Effector memory CD8-positive, alpha-beta T cell (primary cell): ENCODE results near the gene PRAMEF20.
"Not testable (repeated sequence)": the region's sequence is repeated elsewhere in the genome, so short reads cannot be mapped to it uniquely, and the experiment has no call there.

Experiments
- ATAC-seq: fragments of 150-1000 bp; cut with Tn5 transposase; replicated peaks from 2 replicates; pipeline ENCODE4 v1.10.0; 2021; ENCODE audit warnings: mild to moderate bottlenecking, moderate library complexity
- DNase-seq, 3 experiments: peaks; one replicate each; pipeline ENCODE4 v3.0.0; 2021
- H3K27ac Mint-ChIP-seq, 2 donors: one replicate each; pipeline ENCODE4 v1.8.0; 2022; ENCODE audit warnings: mild to moderate bottlenecking in 2 of 2, mixed read lengths in 2 of 2, moderate library complexity in 2 of 2
- H3K27me3 Mint-ChIP-seq, 2 donors: one replicate each; pipeline ENCODE4 v1.8.0; 2022; ENCODE audit warnings: mixed read lengths in 2 of 2
- H3K36me3 Mint-ChIP-seq: one replicate; pipeline ENCODE4 v1.8.0; 2022; ENCODE audit warnings: mild to moderate bottlenecking, moderate library complexity, mixed read lengths; ENCODE audit not compliant: insufficient read depth
- H3K4me1 Mint-ChIP-seq, 2 donors: one replicate each; pipeline ENCODE4 v1.8.0; 2022; ENCODE audit warnings: low read depth in 2 of 2, mixed read lengths in 2 of 2
- H3K4me3 Mint-ChIP-seq, 2 donors: one replicate each; pipeline ENCODE4 v1.8.0; 2022; ENCODE audit warnings: mild to moderate bottlenecking in 2 of 2, mixed read lengths in 2 of 2, moderate library complexity in 2 of 2
- H3K9me3 Mint-ChIP-seq, 2 donors: one replicate each; pipeline ENCODE4 v1.8.0; 2022; ENCODE audit warnings: mixed read lengths in 2 of 2
- total RNA-seq, 9 experiments: gene quantifications; one replicate each; lab custom pipeline; 2026; lab: John Stamatoyannopoulos, UW

Gene PRAMEF20
- 0 reads per million in 9 experiments for total RNA-seq

GRCh38 chr1:13410150-13410549 is at the start of gene PRAMEF20:
TSS of gene PRAMEF20 (plus strand) at chr1:13410450. CDS start at chr1:13416355, 5,905 bp downstream.
- not testable (repeated sequence) for DNase-seq, H3K27me3 Mint-ChIP-seq, H3K4me1 Mint-ChIP-seq, H3K4me3 Mint-ChIP-seq, H3K36me3 Mint-ChIP-seq, H3K9me3 Mint-ChIP-seq, ATAC-seq, H3K27ac Mint-ChIP-seq

- not testable (repeated sequence) for ATAC-seq, H3K9me3 Mint-ChIP-seq, H3K4me3 Mint-ChIP-seq, H3K27ac Mint-ChIP-seq, H3K4me1 Mint-ChIP-seq, DNase-seq, H3K27me3 Mint-ChIP-seq, H3K36me3 Mint-ChIP-seq
Observed at GRCh38 chr1:13362364-13362763, 47.9 kb upstream of the PRAMEF20 start.

- not testable (repeated sequence) for H3K36me3 Mint-ChIP-seq
Observed at GRCh38 chr1:13364928-13365327, 45.3 kb upstream of the PRAMEF20 start.

GRCh38 chr1:13366536-13366935 is 43.7 kb upstream of the PRAMEF20 start:
- not testable (repeated sequence) for ATAC-seq, H3K4me1 Mint-ChIP-seq

More at GRCh38 chr1:13364928-13365327, 45.3 kb upstream of the PRAMEF20 start:
- ATAC-seq, H3K27ac Mint-ChIP-seq, H3K9me3 Mint-ChIP-seq, H3K4me3 Mint-ChIP-seq, DNase-seq, H3K4me1 Mint-ChIP-seq: not testable (repeated sequence)
- H3K27me3 Mint-ChIP-seq = peaks cover 6 to 11% of the 10 kb centered on the region in 2 donors

GRCh38 chr1:13368544-13368943 is 41.7 kb upstream of the PRAMEF20 start:
- not testable (repeated sequence) for H3K4me1 Mint-ChIP-seq, H3K4me3 Mint-ChIP-seq, H3K36me3 Mint-ChIP-seq, DNase-seq, H3K9me3 Mint-ChIP-seq, H3K27ac Mint-ChIP-seq, ATAC-seq
- H3K27me3 Mint-ChIP-seq = peaks cover 18 to 19% of the 10 kb centered on the region in 2 donors

More at GRCh38 chr1:13366536-13366935, 43.7 kb upstream of the PRAMEF20 start:
- H3K9me3 Mint-ChIP-seq, H3K36me3 Mint-ChIP-seq, H3K27ac Mint-ChIP-seq, H3K4me3 Mint-ChIP-seq, DNase-seq: not testable (repeated sequence)
- H3K27me3 Mint-ChIP-seq = peaks cover 12 to 19% of the 10 kb centered on the region in 2 donors

- H3K36me3 Mint-ChIP-seq, ATAC-seq, H3K9me3 Mint-ChIP-seq, H3K27ac Mint-ChIP-seq, H3K27me3 Mint-ChIP-seq, H3K4me1 Mint-ChIP-seq, DNase-seq, H3K4me3 Mint-ChIP-seq: not testable (repeated sequence)
Observed at GRCh38 chr1:13378983-13379382, 31.3 kb upstream of the PRAMEF20 start.

- not testable (repeated sequence) for H3K36me3 Mint-ChIP-seq, H3K9me3 Mint-ChIP-seq, DNase-seq, H3K27me3 Mint-ChIP-seq, H3K27ac Mint-ChIP-seq, ATAC-seq, H3K4me3 Mint-ChIP-seq, H3K4me1 Mint-ChIP-seq
Observed at GRCh38 chr1:13380380-13380779, 29.9 kb upstream of the PRAMEF20 start.

- not testable (repeated sequence) for H3K4me3 Mint-ChIP-seq, ATAC-seq, H3K9me3 Mint-ChIP-seq, H3K36me3 Mint-ChIP-seq, DNase-seq, H3K27ac Mint-ChIP-seq, H3K4me1 Mint-ChIP-seq
- peaks cover 14 to 20% of the 10 kb centered on the region in 2 donors for H3K27me3 Mint-ChIP-seq
Observed at GRCh38 chr1:13389332-13389731, 20.9 kb upstream of the PRAMEF20 start, which contains the start of gene PRAMEF17. TSS of gene PRAMEF17 (plus strand) at chr1:13389632. CDS start at chr1:13389658, 26 bp downstream.

GRCh38 chr1:13393004-13393403 is 17.2 kb upstream of the PRAMEF20 start:
- H3K4me1 Mint-ChIP-seq, H3K9me3 Mint-ChIP-seq, ATAC-seq, H3K27ac Mint-ChIP-seq, DNase-seq, H3K4me3 Mint-ChIP-seq, H3K36me3 Mint-ChIP-seq: not testable (repeated sequence)
- peaks cover 9 to 20% of the 10 kb centered on the region in 2 donors for H3K27me3 Mint-ChIP-seq

GRCh38 chr1:13394761-13395160 is 15.5 kb upstream of the PRAMEF20 start:
- not testable (repeated sequence) for H3K27ac Mint-ChIP-seq, H3K36me3 Mint-ChIP-seq, H3K9me3 Mint-ChIP-seq, H3K4me3 Mint-ChIP-seq, ATAC-seq, DNase-seq, H3K4me1 Mint-ChIP-seq
- H3K27me3 Mint-ChIP-seq = peaks cover 9 to 14% of the 10 kb centered on the region in 2 donors

GRCh38 chr1:13395311-13395710 is 14.9 kb upstream of the PRAMEF20 start:
- not testable (repeated sequence) for H3K27me3 Mint-ChIP-seq, H3K9me3 Mint-ChIP-seq, H3K4me1 Mint-ChIP-seq, H3K4me3 Mint-ChIP-seq, H3K36me3 Mint-ChIP-seq, ATAC-seq, H3K27ac Mint-ChIP-seq, DNase-seq

GRCh38 chr1:13407811-13408210 is 2.4 kb upstream of the PRAMEF20 start:
- ATAC-seq = no peak
- Mint-ChIP-seq H3K27me3 (peaks cover 6 to 17% of the 10 kb centered on the region in 2 donors), H3K4me1 (no peaks in the 10 kb centered on the region), H3K36me3 (no peaks in the 10 kb centered on the region), H3K27ac (no peak overlapping the region), H3K9me3 (no peaks in the 10 kb centered on the region), H3K4me3 (no peak overlapping the region)
- no peak for DNase-seq

GRCh38 chr1:13430495-13430894 is 20.2 kb downstream of the PRAMEF20 start:
- Mint-ChIP-seq H3K36me3 (no peaks in the 10 kb centered on the region), H3K9me3 (peaks cover 0 to 2% of the 10 kb centered on the region in 2 donors), H3K4me1 (no peaks in the 10 kb centered on the region), H3K4me3 (no peak overlapping the region), H3K27ac (no peak overlapping the region), H3K27me3 (peaks cover 16 to 30% of the 10 kb centered on the region in 2 donors)
- DNase-seq (no peak), ATAC-seq (no peak)

- H3K36me3 Mint-ChIP-seq = no peaks in the 10 kb centered on the region
- H3K27me3 Mint-ChIP-seq = peaks cover 16 to 42% of the 10 kb centered on the region in 2 donors
- peaks cover 0 to 2% of the 10 kb centered on the region in 2 donors for H3K9me3 Mint-ChIP-seq
- DNase-seq (no peak), ATAC-seq (no peak)
- no peak overlapping the region for H3K27ac Mint-ChIP-seq
- H3K4me1 Mint-ChIP-seq = no peaks in the 10 kb centered on the region
- no peak overlapping the region for H3K4me3 Mint-ChIP-seq
Observed at GRCh38 chr1:13432251-13432650, 22.0 kb downstream of the PRAMEF20 start.
